NCI-H748 treated with DMSO at 0.1 percent for 48 hours (cell line): ENCODE data around the gene RFLNA.
"Not testable (repeated sequence)": the region's sequence is repeated elsewhere in the genome, so short reads cannot be mapped to it uniquely, and the experiment has no call there.

Source experiments
- DNase-seq: peaks from one replicate; lab custom pipeline; 2025; lab: John Stamatoyannopoulos, UW

RFLNA gene

GRCh38 chr12:124282287-124282686 is 12.6 kb upstream of the RFLNA start:
- no peak for DNase-seq

GRCh38 chr12:124283326-124283725 is 11.6 kb upstream of the RFLNA start:
- DNase-seq: no peak

GRCh38 chr12:124284368-124284767 is 10.5 kb upstream of the RFLNA start:
- DNase-seq: no peak

- peak; percentile 31 for DNase-seq
These were observed 8.5 kb upstream of the RFLNA start for GRCh38 chr12:124286414-124286813.

- no peak for DNase-seq
These were observed 7.9 kb upstream of the RFLNA start for GRCh38 chr12:124286971-124287370.

GRCh38 chr12:124289634-124290600 is 5.0 kb upstream of the RFLNA start:
- no peak for DNase-seq

- DNase-seq: no peak
These were observed 2.5 kb upstream of the RFLNA start for GRCh38 chr12:124292385-124292784.

GRCh38 chr12:124293286-124294003 is 1.4 kb upstream of the RFLNA start:
- no peak for DNase-seq

- no peak for DNase-seq
These were observed 652 bp downstream of the RFLNA start for GRCh38 chr12:124295431-124296058.

GRCh38 chr12:124296295-124296915 is 1.5 kb downstream of the RFLNA start:
- DNase-seq: no peak

GRCh38 chr12:124296916-124297351 is 2.0 kb downstream of the RFLNA start:
- no peak for DNase-seq

GRCh38 chr12:124297389-124297788 is 2.5 kb downstream of the RFLNA start:
- no peak for DNase-seq

- DNase-seq: no peak
These were observed 3.0 kb downstream of the RFLNA start for GRCh38 chr12:124297856-124298255.

- DNase-seq: no peak
These were observed 4.0 kb downstream of the RFLNA start for GRCh38 chr12:124298685-124299410.

GRCh38 chr12:124299628-124300388 is 4.9 kb downstream of the RFLNA start:
- DNase-seq: no peak

- not testable (repeated sequence) for DNase-seq
These were observed 5.8 kb downstream of the RFLNA start for GRCh38 chr12:124300657-124301056.

- no peak for DNase-seq
These were observed 6.3 kb downstream of the RFLNA start for GRCh38 chr12:124301084-124301654.

GRCh38 chr12:124302241-124302806 is 7.4 kb downstream of the RFLNA start:
- DNase-seq: no peak

GRCh38 chr12:124302807-124303578 is 8.1 kb downstream of the RFLNA start:
- no peak for DNase-seq
